HepG2 (cell line): ENCODE measurements around the gene ANKRD53. TPM values are rescaled to one million over a fixed set of nuclear protein-coding genes. Genes with fewer than 3 reads are reported as not detected.

Source experiments
- ZSCAN22 ChIP-seq: sonication (generic); formaldehyde crosslinking; IDR thresholded peaks from 2 replicates; pipeline ENCODE4 v1.4.0; 2020; ENCODE audit warnings: mild to moderate bottlenecking, missing genetic modification reagents
- polyA plus RNA-seq, 8 experiments: library from polyadenylated mRNA; depleted of rRNA in 3 of 8; stranded (reverse) in 7 of 8; unstranded in 1 of 8; fragments of >200 nt; fragmentation: Illumina TruSeq in 4 of 8; extraction: Trizol in 4 of 8; gene quantifications; 2 replicates each; pipeline versions ENCODE4 v1.2.1 to v1.2.3, GENCODE V29; 2011 to 2016; ENCODE audit warnings: low read depth in 4 of 8, missing spikeins in 1 of 8, mixed read lengths in 1 of 8; ENCODE audit not compliant: insufficient read depth in 1 of 8
- total RNA-seq, 5 experiments: library from RNA; depleted of rRNA; stranded (reverse); fragments of >200 nt; fragmentation: Illumina TruSeq; extraction: Trizol; gene quantifications; 2 replicates each; pipeline ENCODE4 v1.2.3, GENCODE V29; 2016; ENCODE audit warnings: low read depth in 1 of 5
- TF ChIP-seq, protein P1 (sequence below): sonication (generic); formaldehyde crosslinking; IDR thresholded peaks from 2 replicates; pipeline ENCODE4 v1.5.0; 2020; ENCODE audit warnings: mild to moderate bottlenecking, missing genetic modification reagents, borderline replicate concordance
- TF ChIP-seq, protein P2 (sequence below): sonication (generic); formaldehyde crosslinking; IDR thresholded peaks from 2 replicates; pipeline ENCODE4 v1.4.0; 2020; ENCODE audit warnings: missing genetic modification reagents

ANKRD53 gene
- total and polyA plus RNA-seq, 2 of the 13 experiments (the other 11 are each of a cell fraction or from before 2014, with no cell fraction given) = 0.15 TPM; not detected in 1

DNA sequence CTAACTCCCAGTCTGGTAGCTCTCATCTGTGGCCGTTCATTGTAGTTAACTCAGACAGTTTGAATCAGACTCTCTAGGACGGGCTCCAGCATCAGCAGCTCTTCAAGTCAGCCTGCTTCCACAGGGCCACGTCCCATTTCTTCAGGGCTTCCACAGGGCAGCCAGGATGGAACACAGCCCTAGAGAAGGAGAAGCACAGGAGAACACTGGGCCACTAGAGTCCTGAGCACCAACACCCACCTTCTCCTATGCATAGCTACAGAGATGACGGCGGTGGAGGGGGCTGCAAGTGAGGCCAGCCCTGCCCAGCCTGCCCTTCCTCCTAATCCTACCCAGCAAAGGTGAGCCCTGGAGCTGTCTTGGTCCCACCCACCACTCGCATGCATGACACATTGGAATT lies 26.4 kb downstream of the ANKRD53 start (continued):
- TF ChIP-seq, protein P1, sequence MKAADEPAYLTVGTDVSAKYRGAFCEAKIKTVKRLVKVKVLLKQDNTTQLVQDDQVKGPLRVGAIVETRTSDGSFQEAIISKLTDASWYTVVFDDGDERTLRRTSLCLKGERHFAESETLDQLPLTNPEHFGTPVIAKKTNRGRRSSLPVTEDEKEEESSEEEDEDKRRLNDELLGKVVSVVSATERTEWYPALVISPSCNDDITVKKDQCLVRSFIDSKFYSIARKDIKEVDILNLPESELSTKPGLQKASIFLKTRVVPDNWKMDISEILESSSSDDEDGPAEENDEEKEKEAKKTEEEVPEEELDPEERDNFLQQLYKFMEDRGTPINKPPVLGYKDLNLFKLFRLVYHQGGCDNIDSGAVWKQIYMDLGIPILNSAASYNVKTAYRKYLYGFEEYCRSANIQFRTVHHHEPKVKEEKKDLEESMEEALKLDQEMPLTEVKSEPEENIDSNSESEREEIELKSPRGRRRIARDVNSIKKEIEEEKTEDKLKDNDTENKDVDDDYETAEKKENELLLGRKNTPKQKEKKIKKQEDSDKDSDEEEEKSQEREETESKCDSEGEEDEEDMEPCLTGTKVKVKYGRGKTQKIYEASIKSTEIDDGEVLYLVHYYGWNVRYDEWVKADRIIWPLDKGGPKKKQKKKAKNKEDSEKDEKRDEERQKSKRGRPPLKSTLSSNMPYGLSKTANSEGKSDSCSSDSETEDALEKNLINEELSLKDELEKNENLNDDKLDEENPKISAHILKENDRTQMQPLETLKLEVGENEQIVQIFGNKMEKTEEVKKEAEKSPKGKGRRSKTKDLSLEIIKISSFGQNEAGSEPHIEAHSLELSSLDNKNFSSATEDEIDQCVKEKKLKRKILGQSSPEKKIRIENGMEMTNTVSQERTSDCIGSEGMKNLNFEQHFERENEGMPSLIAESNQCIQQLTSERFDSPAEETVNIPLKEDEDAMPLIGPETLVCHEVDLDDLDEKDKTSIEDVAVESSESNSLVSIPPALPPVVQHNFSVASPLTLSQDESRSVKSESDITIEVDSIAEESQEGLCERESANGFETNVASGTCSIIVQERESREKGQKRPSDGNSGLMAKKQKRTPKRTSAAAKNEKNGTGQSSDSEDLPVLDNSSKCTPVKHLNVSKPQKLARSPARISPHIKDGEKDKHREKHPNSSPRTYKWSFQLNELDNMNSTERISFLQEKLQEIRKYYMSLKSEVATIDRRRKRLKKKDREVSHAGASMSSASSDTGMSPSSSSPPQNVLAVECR (CRISPR knock-in tag) = no peak
- TF ChIP-seq, protein P2, sequence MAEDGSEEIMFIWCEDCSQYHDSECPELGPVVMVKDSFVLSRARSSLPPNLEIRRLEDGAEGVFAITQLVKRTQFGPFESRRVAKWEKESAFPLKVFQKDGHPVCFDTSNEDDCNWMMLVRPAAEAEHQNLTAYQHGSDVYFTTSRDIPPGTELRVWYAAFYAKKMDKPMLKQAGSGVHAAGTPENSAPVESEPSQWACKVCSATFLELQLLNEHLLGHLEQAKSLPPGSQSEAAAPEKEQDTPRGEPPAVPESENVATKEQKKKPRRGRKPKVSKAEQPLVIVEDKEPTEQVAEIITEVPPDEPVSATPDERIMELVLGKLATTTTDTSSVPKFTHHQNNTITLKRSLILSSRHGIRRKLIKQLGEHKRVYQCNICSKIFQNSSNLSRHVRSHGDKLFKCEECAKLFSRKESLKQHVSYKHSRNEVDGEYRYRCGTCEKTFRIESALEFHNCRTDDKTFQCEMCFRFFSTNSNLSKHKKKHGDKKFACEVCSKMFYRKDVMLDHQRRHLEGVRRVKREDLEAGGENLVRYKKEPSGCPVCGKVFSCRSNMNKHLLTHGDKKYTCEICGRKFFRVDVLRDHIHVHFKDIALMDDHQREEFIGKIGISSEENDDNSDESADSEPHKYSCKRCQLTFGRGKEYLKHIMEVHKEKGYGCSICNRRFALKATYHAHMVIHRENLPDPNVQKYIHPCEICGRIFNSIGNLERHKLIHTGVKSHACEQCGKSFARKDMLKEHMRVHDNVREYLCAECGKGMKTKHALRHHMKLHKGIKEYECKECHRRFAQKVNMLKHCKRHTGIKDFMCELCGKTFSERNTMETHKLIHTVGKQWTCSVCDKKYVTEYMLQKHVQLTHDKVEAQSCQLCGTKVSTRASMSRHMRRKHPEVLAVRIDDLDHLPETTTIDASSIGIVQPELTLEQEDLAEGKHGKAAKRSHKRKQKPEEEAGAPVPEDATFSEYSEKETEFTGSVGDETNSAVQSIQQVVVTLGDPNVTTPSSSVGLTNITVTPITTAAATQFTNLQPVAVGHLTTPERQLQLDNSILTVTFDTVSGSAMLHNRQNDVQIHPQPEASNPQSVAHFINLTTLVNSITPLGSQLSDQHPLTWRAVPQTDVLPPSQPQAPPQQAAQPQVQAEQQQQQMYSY (CRISPR knock-in tag) = no peak
- no peak for TF ChIP-seq ZSCAN22 (CRISPR knock-in tag)
